ENCODE measurements around the gene RAD51B.

RAD51B gene

GRCh38 chr14:68373847-68374444, 554.4 kb downstream of the RAD51B start:
- no peaks in the 10 kb centered on the region for H3K36me3 Mint-ChIP-seq (ENCODE audit: low read depth)
- H3K4me3 Mint-ChIP-seq = no peak overlapping the region
- no peaks in the 10 kb centered on the region for H3K27me3 Mint-ChIP-seq (ENCODE audit: low read depth)
- H3K4me1 Mint-ChIP-seq = peaks cover 63% of the 10 kb centered on the region
- peak overlapping the region; percentile 43 to 89 (median 80) for H3K27ac Mint-ChIP-seq
- peaks cover 7% of the 10 kb centered on the region for H3K9me3 Mint-ChIP-seq
- no peak for TF ChIP-seq CTCF (IDR thresholded peaks at IDR 0.05; ENCODE audit: unreplicated experiment in 3 of 3)

GRCh38 chr14:68374682-68375081, 555.1 kb downstream of the RAD51B start:
- H3K4me1 Mint-ChIP-seq = peaks cover 62% of the 10 kb centered on the region
- no peaks in the 10 kb centered on the region for H3K27me3 Mint-ChIP-seq (ENCODE audit: low read depth)
- TF ChIP-seq CTCF (IDR thresholded peaks at IDR 0.05; ENCODE audit: unreplicated experiment in 3 of 3) = no peak
- H3K27ac Mint-ChIP-seq = peak overlapping the region; percentile 43 to 89 (median 80)
- no peak overlapping the region for H3K4me3 Mint-ChIP-seq
- H3K36me3 Mint-ChIP-seq (ENCODE audit: low read depth) = no peaks in the 10 kb centered on the region
- peaks cover 7% of the 10 kb centered on the region for H3K9me3 Mint-ChIP-seq

GRCh38 chr14:68375376-68375775, 555.8 kb downstream of the RAD51B start:
- H3K27me3 Mint-ChIP-seq (ENCODE audit: low read depth) = no peaks in the 10 kb centered on the region
- H3K36me3 Mint-ChIP-seq (ENCODE audit: low read depth) = no peaks in the 10 kb centered on the region

GRCh38 chr14:68376067-68376779, 556.6 kb downstream of the RAD51B start:
- no peak overlapping the region for H3K4me3 Mint-ChIP-seq
- H3K36me3 Mint-ChIP-seq (ENCODE audit: low read depth) = no peaks in the 10 kb centered on the region
- TF ChIP-seq CTCF (IDR thresholded peaks at IDR 0.05; ENCODE audit: unreplicated experiment in 3 of 3) = no peak
- peak overlapping the region; percentile 78 to 93 (median 80) for H3K27ac Mint-ChIP-seq
- no peaks in the 10 kb centered on the region for H3K27me3 Mint-ChIP-seq (ENCODE audit: low read depth)
- peaks cover 7% of the 10 kb centered on the region for H3K9me3 Mint-ChIP-seq
- peaks cover 57% of the 10 kb centered on the region for H3K4me1 Mint-ChIP-seq

More at GRCh38 chr14:68375376-68375775, 555.8 kb downstream of the RAD51B start:
- H3K27ac Mint-ChIP-seq = peak overlapping the region; percentile 43 to 89 (median 80)
- no peak overlapping the region for H3K4me3 Mint-ChIP-seq
- H3K9me3 Mint-ChIP-seq = peaks cover 7% of the 10 kb centered on the region
- peaks cover 55% of the 10 kb centered on the region for H3K4me1 Mint-ChIP-seq
- no peak for TF ChIP-seq CTCF (IDR thresholded peaks at IDR 0.05; ENCODE audit: unreplicated experiment in 3 of 3)

GRCh38 chr14:68377006-68377405, 557.4 kb downstream of the RAD51B start:
- Mint-ChIP-seq H3K27me3 (ENCODE audit: low read depth) (no peaks in the 10 kb centered on the region), H3K4me3 (no peak overlapping the region), H3K36me3 (ENCODE audit: low read depth) (no peaks in the 10 kb centered on the region), H3K9me3 (peaks cover 4% of the 10 kb centered on the region), H3K27ac (peak overlapping the region; percentile 78 to 93 (median 80)), H3K4me1 (peaks cover 57% of the 10 kb centered on the region)
- TF ChIP-seq CTCF (IDR thresholded peaks at IDR 0.05; ENCODE audit: unreplicated experiment in 3 of 3) = no peak

Data from nephron (organoid).